ENCODE results near the gene DNAJB12. TPM values are rescaled to one million over a fixed set of nuclear protein-coding genes. Genes with fewer than 3 reads are reported as not detected.
A peak's percentile ranks its signal among the peaks of the same experiment; 100 is the strongest.

The DNAJB12 gene
- total RNA-seq, 2 experiments from 2014 or later, result 26.4 to 29.7 TPM

GRCh38 chr10:72322280-72323058, 32.2 kb downstream of the DNAJB12 start:
- CTCF ChIA-PET, result interaction anchor here (0.8 to 7.6 kb wide), 10 partner anchors 9 to 100 kb away, joined by 3 to 73 read pairs (median 5); partner anchors contain the start of gene DDIT4
- DNase-seq, result peak; percentile 69
- H3K4me1 Mint-ChIP-seq (ENCODE audit: low read depth), result peaks cover 76% of the 10 kb centered on the region

GRCh38 chr10:72322030-72322279, 32.8 kb downstream of the DNAJB12 start:
- CTCF ChIA-PET, result interaction anchor here (0.8 to 7.6 kb wide), 10 partner anchors 9 to 100 kb away, joined by 3 to 73 read pairs (median 5); partner anchors contain the start of gene DDIT4
- Mint-ChIP-seq H3K36me3 (ENCODE audit: low read depth) (peaks cover 18% of the 10 kb centered on the region), H3K4me1 (ENCODE audit: low read depth) (peaks cover 78% of the 10 kb centered on the region), H3K27ac (peak overlapping the region; percentile 99), H3K4me3 (peak overlapping the region; percentile 40), H3K9me3 (ENCODE audit: insufficient read depth) (peaks cover 3% of the 10 kb centered on the region), H3K27me3 (ENCODE audit: low read depth) (no peaks in the 10 kb centered on the region)
- POLR2A ChIA-PET, result interaction anchor here (0.6 to 6.7 kb wide), 12 partner anchors 10 to 236 kb away, joined by 3 to 86 read pairs (median 18); partner anchors contain the start of genes ANAPC16 and DDIT4
- DNase-seq (no peak), ATAC-seq (no peak)

More at GRCh38 chr10:72322280-72323058, 32.2 kb downstream of the DNAJB12 start:
- H3K9me3 Mint-ChIP-seq (ENCODE audit: insufficient read depth), result peaks cover 3% of the 10 kb centered on the region
- peak overlapping the region; percentile 40 for H3K4me3 Mint-ChIP-seq
- peaks cover 18% of the 10 kb centered on the region for H3K36me3 Mint-ChIP-seq (ENCODE audit: low read depth)
- H3K27me3 Mint-ChIP-seq (ENCODE audit: low read depth), result no peaks in the 10 kb centered on the region
- POLR2A ChIA-PET, result interaction anchor here (0.6 to 6.7 kb wide), 14 partner anchors 10 to 237 kb away, joined by 3 to 86 read pairs (median 8); partner anchors contain the start of genes ANAPC16 and DDIT4
- peak overlapping the region; percentile 99 for H3K27ac Mint-ChIP-seq
- ATAC-seq, result peak; percentile 8

GRCh38 chr10:72321248-72322029, 33.3 kb downstream of the DNAJB12 start:
- Mint-ChIP-seq H3K4me1 (ENCODE audit: low read depth) (peaks cover 78% of the 10 kb centered on the region), H3K4me3 (peak overlapping the region; percentile 74), H3K36me3 (ENCODE audit: low read depth) (peaks cover 13% of the 10 kb centered on the region), H3K27ac (peak overlapping the region; percentile 99), H3K27me3 (ENCODE audit: low read depth) (no peaks in the 10 kb centered on the region), H3K9me3 (ENCODE audit: insufficient read depth) (peaks cover 3% of the 10 kb centered on the region)
- ChIA-PET POLR2A (interaction anchor here (0.6 to 6.7 kb wide), 15 partner anchors 11 to 106 kb away, joined by 3 to 86 read pairs (median 8); partner anchors contain the start of genes ANAPC16, ASCC1 and DDIT4), CTCF (interaction anchor here (0.8 to 7.6 kb wide), 16 partner anchors 8 to 273 kb away, joined by 3 to 73 read pairs (median 5); partner anchors contain the start of gene DDIT4)
- no peak for ATAC-seq
- no peak for DNase-seq

GRCh38 chr10:72320676-72321247, 34.0 kb downstream of the DNAJB12 start:
- H3K27me3 Mint-ChIP-seq (ENCODE audit: low read depth), result no peaks in the 10 kb centered on the region
- ChIA-PET CTCF (interaction anchor here (1.0 to 7.6 kb wide), 13 partner anchors 8 to 272 kb away, joined by 3 to 73 read pairs (median 5); partner anchors contain the start of gene DDIT4), POLR2A (interaction anchor here (0.8 to 6.7 kb wide), 19 partner anchors 8 to 235 kb away, joined by 3 to 86 read pairs (median 7); partner anchors contain the start of genes ANAPC16, ASCC1 and DDIT4)
- peaks cover 3% of the 10 kb centered on the region for H3K9me3 Mint-ChIP-seq (ENCODE audit: insufficient read depth)
- H3K27ac Mint-ChIP-seq, result peak overlapping the region; percentile 99
- peaks cover 81% of the 10 kb centered on the region for H3K4me1 Mint-ChIP-seq (ENCODE audit: low read depth)
- DNase-seq, result peak; percentile 67
- ATAC-seq, result peak; percentile 26
- peak overlapping the region; percentile 74 for H3K4me3 Mint-ChIP-seq
- H3K36me3 Mint-ChIP-seq (ENCODE audit: low read depth), result peaks cover 13% of the 10 kb centered on the region

- peak; percentile 78 for ATAC-seq
- Mint-ChIP-seq H3K27ac (peak overlapping the region; percentile 99), H3K4me1 (ENCODE audit: low read depth) (peaks cover 88% of the 10 kb centered on the region), H3K27me3 (ENCODE audit: low read depth) (no peaks in the 10 kb centered on the region), H3K4me3 (peak overlapping the region; percentile 81), H3K36me3 (ENCODE audit: low read depth) (peaks cover 9% of the 10 kb centered on the region), H3K9me3 (ENCODE audit: insufficient read depth) (no peaks in the 10 kb centered on the region)
- POLR2A ChIA-PET, result interaction anchor here (0.5 to 6.7 kb wide), 24 partner anchors 8 to 234 kb away, joined by 3 to 86 read pairs (median 4); partner anchors contain the start of genes ANAPC16, ASCC1 and DDIT4
- peak; percentile 92 for DNase-seq
- CTCF ChIA-PET, result interaction anchor here (0.6 to 7.6 kb wide), 17 partner anchors 11 to 271 kb away, joined by 3 to 73 read pairs (median 5); partner anchors contain the start of gene DDIT4
Observed at GRCh38 chr10:72319416-72320254, 35.1 kb downstream of the DNAJB12 start.

- Mint-ChIP-seq H3K27ac (peak overlapping the region; percentile 92), H3K4me1 (ENCODE audit: low read depth) (peaks cover 79% of the 10 kb centered on the region), H3K4me3 (peak overlapping the region; percentile 81), H3K9me3 (ENCODE audit: insufficient read depth) (no peaks in the 10 kb centered on the region), H3K27me3 (ENCODE audit: low read depth) (no peaks in the 10 kb centered on the region), H3K36me3 (ENCODE audit: low read depth) (peaks cover 8% of the 10 kb centered on the region)
- DNase-seq, result no peak
- ChIA-PET POLR2A (interaction anchor here (0.7 to 6.7 kb wide), 13 partner anchors 8 to 103 kb away, joined by 3 to 86 read pairs (median 13); partner anchors contain the start of genes ANAPC16, ASCC1 and DDIT4), CTCF (interaction anchor here (0.6 to 7.6 kb wide), 13 partner anchors 10 to 192 kb away, joined by 3 to 73 read pairs (median 5); partner anchors contain the start of gene DDIT4)
- no peak for ATAC-seq
Observed at GRCh38 chr10:72318418-72319262, 36.1 kb downstream of the DNAJB12 start.

GRCh38 chr10:72316748-72317435, 37.8 kb downstream of the DNAJB12 start:
- Mint-ChIP-seq H3K9me3 (ENCODE audit: insufficient read depth) (no peaks in the 10 kb centered on the region), H3K4me3 (no peak overlapping the region)
- CTCF ChIA-PET, result interaction anchor here (0.9 to 7.6 kb wide), 5 partner anchors 11 to 93 kb away, joined by 3 to 73 read pairs (median 4); partner anchors contain the start of gene DDIT4

GRCh38 chr10:72316386-72316700, 38.4 kb downstream of the DNAJB12 start:
- H3K4me1 Mint-ChIP-seq (ENCODE audit: low read depth), result peaks cover 66% of the 10 kb centered on the region
- no peak overlapping the region for H3K4me3 Mint-ChIP-seq
- H3K27ac Mint-ChIP-seq, result peak overlapping the region; percentile 69
- no peak for ATAC-seq
- POLR2A ChIA-PET, result interaction anchor here (0.9 to 6.7 kb wide), 8 partner anchors 8 to 55 kb away, joined by 3 to 32 read pairs (median 4); partner anchors contain the start of gene DDIT4
- peaks cover 8% of the 10 kb centered on the region for H3K36me3 Mint-ChIP-seq (ENCODE audit: low read depth)
- H3K9me3 Mint-ChIP-seq (ENCODE audit: insufficient read depth), result no peaks in the 10 kb centered on the region
- H3K27me3 Mint-ChIP-seq (ENCODE audit: low read depth), result no peaks in the 10 kb centered on the region
- CTCF ChIA-PET, result interaction anchor here (0.9 to 7.6 kb wide), 5 partner anchors 11 to 93 kb away, joined by 3 to 73 read pairs (median 4); partner anchors contain the start of gene DDIT4
- DNase-seq, result no peak

More at GRCh38 chr10:72316748-72317435, 37.8 kb downstream of the DNAJB12 start:
- H3K27ac Mint-ChIP-seq, result peak overlapping the region; percentile 82
- peaks cover 68% of the 10 kb centered on the region for H3K4me1 Mint-ChIP-seq (ENCODE audit: low read depth)
- H3K36me3 Mint-ChIP-seq (ENCODE audit: low read depth), result peaks cover 8% of the 10 kb centered on the region
- POLR2A ChIA-PET, result interaction anchor here (0.8 to 6.7 kb wide), 10 partner anchors 8 to 56 kb away, joined by 3 to 32 read pairs (median 4); partner anchors contain the start of gene DDIT4
- peak; percentile 60 for DNase-seq
- H3K27me3 Mint-ChIP-seq (ENCODE audit: low read depth), result no peaks in the 10 kb centered on the region
- no peak for ATAC-seq

Measured in activated CD8-positive, alpha-beta T cell treated with anti-CD3 and anti-CD28 coated beads, Interleukin-2, amount 10 ng/mL, durations not matched to agents 7 days and 5 days (primary cell).